HepG2 (cell line): ENCODE results near the gene YKT6. TPM values are rescaled to one million over a fixed set of nuclear protein-coding genes. Genes with fewer than 3 reads are reported as not detected.

Experiments
- ATAC-seq: fragments of 200-7000 bp; cut with Tn5 transposase; 3 replicates; pipeline ENCODE4 v1.9.1; 2020; ENCODE audit warnings: mild to moderate bottlenecking, moderate library complexity
- BruUV-seq: library from RNA; stranded (reverse); fragments of 400-500 nt; replicated peaks from 2 replicates; lab custom pipeline; 2021; lab: Mats Ljungman, UMichigan
- CTCF ChIA-PET: fragments of 300-600 bp; formaldehyde crosslinking; extraction: SDS; loops from one replicate; lab custom pipeline; 2021; ENCODE audit warnings: low total read pairs, inconsistent platforms, low intra/inter-chr PET ratio; lab: Yijun Ruan, JAX
- POLR2A ChIA-PET: fragments of 350-600 bp; sonication (Branson Sonifier 250); formaldehyde crosslinking; loops from one replicate; lab custom pipeline; 2020; ENCODE audit warnings: antibody characterized with exemption, inconsistent platforms; lab: Yijun Ruan, JAX
- DNase-seq: peaks from one replicate; pipeline ENCODE4 v3.0.0-alpha.2; 2015; ENCODE audit warnings: low spot score
- FAIRE-seq: peaks from 3 replicates; lab custom pipeline; 2011; peaks lifted over from hg19 to GRCh38; lab: Jason Lieb, UNC
- H2AFZ ChIP-seq: one replicate; pipeline ENCODE4 v1.6.1; 2011; ENCODE audit warnings: low read length, inconsistent platforms
- H3K27ac ChIP-seq: fragments of 300-600 bp; 3 replicates; pipeline ENCODE4 v1.8.0; 2011; ENCODE audit warnings: mixed run types, mild to moderate bottlenecking, mixed read lengths, low read length, inconsistent platforms; ENCODE audit not compliant: insufficient read depth; ENCODE audit errors: extremely low read length
- H3K27me3 ChIP-seq, 2 experiments: fragments of 200-600 bp in 1 of 2; 2 replicates in 1 of 2; 3 replicates in 1 of 2; pipeline versions ENCODE4 v1.6.0 to v1.8.0; 2011; ENCODE audit warnings: low read length in 2 of 2, mild to moderate bottlenecking in 2 of 2, moderate library complexity in 2 of 2, inconsistent platforms in 1 of 2; ENCODE audit not compliant: insufficient read depth in 2 of 2, control insufficient read depth in 1 of 2
- H3K36me3 ChIP-seq, 2 experiments: fragments of 200-600 bp in 1 of 2; replicated peaks in 1 of 2; 2 replicates in 1 of 2; 3 replicates in 1 of 2; pipeline versions ENCODE4 v1.5.1 to v1.8.0; 2011; ENCODE audit warnings: low read length in 2 of 2, inconsistent platforms in 1 of 2; ENCODE audit not compliant: insufficient read depth in 2 of 2, control insufficient read depth in 1 of 2
- H3K4me1 ChIP-seq: 2 replicates; pipeline ENCODE4 v1.5.1; 2012; ENCODE audit warnings: low read length, inconsistent platforms; ENCODE audit not compliant: insufficient read depth
- H3K4me2 ChIP-seq: 2 replicates; pipeline ENCODE4 v1.6.0; 2011; ENCODE audit warnings: low read depth, low read length, inconsistent platforms
- H3K4me3 ChIP-seq, 3 experiments: fragments of 200-600 bp in 1 of 3; sonication (generic), shearing (Covaris generic) in 1 of 3; replicated peaks in 1 of 3; 2 replicates each; pipeline ENCODE4 v1.5.1; 2011 to 2016; ENCODE audit warnings: low read length in 3 of 3, inconsistent platforms in 2 of 3, low read depth in 2 of 3, mild to moderate bottlenecking in 2 of 3, control low read depth in 1 of 3, mixed read lengths in 1 of 3; ENCODE audit not compliant: insufficient read depth in 1 of 3
- H3K79me2 ChIP-seq: one replicate; pipeline ENCODE4 v1.6.1; 2011; ENCODE audit warnings: low read length, inconsistent platforms; ENCODE audit not compliant: insufficient read depth
- H3K9ac ChIP-seq: 2 replicates; pipeline ENCODE4 v1.6.0; 2011; ENCODE audit warnings: mild to moderate bottlenecking, low read depth, low read length, inconsistent platforms; ENCODE audit not compliant: insufficient read depth
- H3K9me3 ChIP-seq: 2 replicates; pipeline ENCODE4 v1.5.1; 2012; ENCODE audit warnings: mild to moderate bottlenecking, low read length
- H4K20me1 ChIP-seq: 2 replicates; pipeline ENCODE4 v1.6.0; 2011; ENCODE audit warnings: inconsistent platforms, mild to moderate bottlenecking, low read length, moderate library complexity; ENCODE audit not compliant: insufficient read depth
- FOXM1 ChIP-seq: sonication (generic); formaldehyde crosslinking; IDR thresholded peaks from 2 replicates; pipeline ENCODE4 v1.5.0; 2020; ENCODE audit warnings: missing genetic modification reagents
- GABPB1 ChIP-seq: IDR thresholded peaks from 2 replicates; pipeline ENCODE4 v1.6.1; 2016; ENCODE audit warnings: mild to moderate bottlenecking, missing genetic modification reagents, moderate library complexity, missing compliant biosample characterization
- HOXD1 ChIP-seq: sonication (generic); formaldehyde crosslinking; IDR thresholded peaks from 2 replicates; pipeline ENCODE4 v1.5.0; 2020; ENCODE audit warnings: missing genetic modification reagents
- MED13 ChIP-seq: sonication (generic); formaldehyde crosslinking; IDR thresholded peaks from 2 replicates; pipeline ENCODE4 v1.5.0; 2020; ENCODE audit warnings: missing genetic modification reagents
- THAP11 ChIP-seq: IDR thresholded peaks from 2 replicates; pipeline ENCODE4 v1.6.1; 2016; ENCODE audit warnings: missing biosample characterization, missing genetic modification reagents
- ZFP1 ChIP-seq: IDR thresholded peaks from 2 replicates; pipeline ENCODE4 v1.6.1; 2016
- ZNF282 ChIP-seq: fragments of 450-650 bp; IDR thresholded peaks from 2 replicates; pipeline ENCODE4 v1.6.1; 2018; ENCODE audit not compliant: partially characterized antibody
- ZNF768 ChIP-seq: sonication (generic); formaldehyde crosslinking; IDR thresholded peaks from 2 replicates; pipeline ENCODE4 v1.4.0; 2020; ENCODE audit warnings: missing genetic modification reagents
- WGBS: methylation state at CpG from one replicate; pipeline ENCODE4 v1.1.6; 2017; ENCODE audit warnings: low lambda C conversion rate; 5-methylcytosine and 5-hydroxymethylcytosine counted together
- in situ Hi-C: cut with HindIII; loops from 2 replicates; pipeline ENCODE4 v1.10.0; 2017; ENCODE audit warnings: low pct_unique_long_range_greater_than_20kb; ENCODE audit not compliant: extremely low pct_ligation_motif_present
- intact Hi-C: fragments of 100-400 bp; cut with micrococcal nuclease; formaldehyde crosslinking; loops from one replicate; pipeline ENCODE4 v1.10.0; 2022; ENCODE audit not compliant: unreplicated experiment
- polyA plus RNA-seq, 8 experiments: library from polyadenylated mRNA; depleted of rRNA in 3 of 8; stranded (reverse) in 7 of 8; unstranded in 1 of 8; fragments of >200 nt; fragmentation: Illumina TruSeq in 4 of 8; extraction: Trizol in 4 of 8; gene quantifications; 2 replicates each; pipeline versions ENCODE4 v1.2.1 to v1.2.3, GENCODE V29; 2011 to 2016; ENCODE audit warnings: low read depth in 4 of 8, missing spikeins in 1 of 8, mixed read lengths in 1 of 8; ENCODE audit not compliant: insufficient read depth in 1 of 8
- total RNA-seq, 5 experiments: library from RNA; depleted of rRNA; stranded (reverse); fragments of >200 nt; fragmentation: Illumina TruSeq; extraction: Trizol; gene quantifications; 2 replicates each; pipeline ENCODE4 v1.2.3, GENCODE V29; 2016; ENCODE audit warnings: low read depth in 1 of 5
- TF ChIP-seq, protein P1 (sequence below): sonication (generic); formaldehyde crosslinking; IDR thresholded peaks from 2 replicates; pipeline ENCODE4 v1.8.1; 2023; ENCODE audit warnings: mild to moderate bottlenecking, moderate library complexity, missing genetic modification reagents
- TF ChIP-seq, protein P2 (sequence below): sonication (generic); formaldehyde crosslinking; IDR thresholded peaks from 2 replicates; pipeline ENCODE4 v1.5.0; 2020; ENCODE audit warnings: mild to moderate bottlenecking, missing genetic modification reagents

The YKT6 gene
- total and polyA plus RNA-seq, 2 of the 13 experiments (the other 11 are each of a cell fraction or from before 2014, with no cell fraction given): 52.2 to 60.3 TPM

DNA sequence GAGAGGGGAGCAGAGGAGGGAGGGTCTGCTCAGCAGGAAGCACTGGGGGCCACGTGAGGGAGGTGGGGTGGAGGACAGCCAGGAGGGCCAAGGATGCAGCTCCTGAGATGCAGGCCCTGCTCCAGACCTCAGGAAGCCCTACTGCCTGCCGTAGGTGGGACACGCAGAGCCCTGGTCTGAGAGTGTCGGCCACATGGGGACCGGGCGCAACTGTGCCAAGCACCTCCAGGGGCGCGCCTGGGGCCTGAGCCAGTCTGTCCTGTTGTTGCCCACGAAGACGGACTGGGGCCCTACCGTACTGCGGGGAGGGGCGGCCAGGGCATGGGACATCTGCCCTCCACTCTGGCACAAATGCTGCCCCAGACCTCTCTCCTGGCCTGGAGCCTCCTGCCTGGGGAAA is 31.6 kb downstream of the YKT6 start:
- ATAC-seq (peak; percentile 5; the same call in 1 of the 3 replicates), DNase-seq (no peak), FAIRE-seq (no peak)
- CTCF ChIA-PET: no interaction called here
- H4K20me1 ChIP-seq: no peaks in the 10 kb centered on the region
- no peak overlapping the region for H2AFZ ChIP-seq
- no peak overlapping the region for H3K9ac ChIP-seq
- in situ Hi-C loops: no loop called here
- H3K27me3 ChIP-seq: peaks cover 15 to 82% of the 10 kb centered on the region in 2 experiments
- intact Hi-C loops: no loop called here
- WGBS: 10% methylated on average over 2 of the region's 13 CpGs
- no TSS peak for BruUV-seq
- H3K36me3 ChIP-seq: no peaks in the 10 kb centered on the region
- H3K79me2 ChIP-seq: no peaks in the 10 kb centered on the region
- no peaks in the 10 kb centered on the region for H3K9me3 ChIP-seq
- TF ChIP-seq, protein P1, sequence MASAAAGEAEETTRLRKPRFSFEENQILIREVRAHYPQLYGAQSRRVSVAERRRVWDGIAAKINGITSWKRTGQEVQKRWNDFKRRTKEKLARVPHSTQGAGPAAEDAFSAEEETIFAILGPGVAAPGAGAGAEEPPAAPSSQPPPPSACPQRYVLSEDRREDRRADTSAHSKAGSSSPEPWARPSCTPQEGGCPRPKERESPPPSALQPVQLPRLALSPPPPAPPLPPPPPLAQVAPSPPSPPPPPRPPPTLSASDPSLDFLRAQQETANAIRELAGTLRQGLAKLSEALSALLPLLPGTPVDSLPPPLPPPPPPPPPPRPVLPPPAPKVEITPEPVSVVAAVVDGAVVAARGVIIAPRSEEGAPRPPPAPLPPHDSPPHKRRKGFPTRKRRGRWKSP (CRISPR knock-in tag): no peak
- TF ChIP-seq MED13 (CRISPR knock-in tag) (no peak), ZNF282 (no peak), ZFP1 (CRISPR knock-in tag) (no peak), HOXD1 (CRISPR knock-in tag) (no peak), THAP11 (CRISPR knock-in tag) (no peak), ZNF768 (no peak), FOXM1 (no peak), GABPB1 (CRISPR knock-in tag) (no peak)
- TF ChIP-seq, protein P2, sequence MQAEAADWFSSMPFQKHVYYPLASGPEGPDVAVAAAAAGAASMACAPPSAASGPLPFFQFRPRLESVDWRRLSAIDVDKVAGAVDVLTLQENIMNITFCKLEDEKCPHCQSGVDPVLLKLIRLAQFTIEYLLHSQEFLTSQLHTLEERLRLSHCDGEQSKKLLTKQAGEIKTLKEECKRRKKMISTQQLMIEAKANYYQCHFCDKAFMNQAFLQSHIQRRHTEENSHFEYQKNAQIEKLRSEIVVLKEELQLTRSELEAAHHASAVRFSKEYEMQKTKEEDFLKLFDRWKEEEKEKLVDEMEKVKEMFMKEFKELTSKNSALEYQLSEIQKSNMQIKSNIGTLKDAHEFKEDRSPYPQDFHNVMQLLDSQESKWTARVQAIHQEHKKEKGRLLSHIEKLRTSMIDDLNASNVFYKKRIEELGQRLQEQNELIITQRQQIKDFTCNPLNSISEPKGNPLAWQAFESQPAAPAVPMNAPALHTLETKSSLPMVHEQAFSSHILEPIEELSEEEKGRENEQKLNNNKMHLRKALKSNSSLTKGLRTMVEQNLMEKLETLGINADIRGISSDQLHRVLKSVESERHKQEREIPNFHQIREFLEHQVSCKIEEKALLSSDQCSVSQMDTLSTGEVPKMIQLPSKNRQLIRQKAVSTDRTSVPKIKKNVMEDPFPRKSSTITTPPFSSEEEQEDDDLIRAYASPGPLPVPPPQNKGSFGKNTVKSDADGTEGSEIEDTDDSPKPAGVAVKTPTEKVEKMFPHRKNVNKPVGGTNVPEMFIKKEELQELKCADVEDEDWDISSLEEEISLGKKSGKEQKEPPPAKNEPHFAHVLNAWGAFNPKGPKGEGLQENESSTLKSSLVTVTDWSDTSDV (CRISPR knock-in tag): no peak
- H3K4me2 ChIP-seq: no peak overlapping the region
- no peak overlapping the region for H3K27ac ChIP-seq
- no peak overlapping the region for H3K4me3 ChIP-seq
- POLR2A ChIA-PET: no interaction called here
- peaks cover 8% of the 10 kb centered on the region; the same call in 1 of the 2 replicates for H3K4me1 ChIP-seq
